GM18867 (cell line): ENCODE data around the gene SOS1.
"Not testable (repeated sequence)": the region's sequence is repeated elsewhere in the genome, so short reads cannot be mapped to it uniquely, and the experiment has no call there.

ENCODE experiments used
- ATAC-seq: cut with Tn5 transposase; IDR thresholded peaks from one replicate; pipeline ENCODE4 v1.9.1; 2021; ENCODE audit warnings: mild to moderate bottlenecking, moderate library complexity; ENCODE audit not compliant: unreplicated experiment

SOS1 gene

DNA sequence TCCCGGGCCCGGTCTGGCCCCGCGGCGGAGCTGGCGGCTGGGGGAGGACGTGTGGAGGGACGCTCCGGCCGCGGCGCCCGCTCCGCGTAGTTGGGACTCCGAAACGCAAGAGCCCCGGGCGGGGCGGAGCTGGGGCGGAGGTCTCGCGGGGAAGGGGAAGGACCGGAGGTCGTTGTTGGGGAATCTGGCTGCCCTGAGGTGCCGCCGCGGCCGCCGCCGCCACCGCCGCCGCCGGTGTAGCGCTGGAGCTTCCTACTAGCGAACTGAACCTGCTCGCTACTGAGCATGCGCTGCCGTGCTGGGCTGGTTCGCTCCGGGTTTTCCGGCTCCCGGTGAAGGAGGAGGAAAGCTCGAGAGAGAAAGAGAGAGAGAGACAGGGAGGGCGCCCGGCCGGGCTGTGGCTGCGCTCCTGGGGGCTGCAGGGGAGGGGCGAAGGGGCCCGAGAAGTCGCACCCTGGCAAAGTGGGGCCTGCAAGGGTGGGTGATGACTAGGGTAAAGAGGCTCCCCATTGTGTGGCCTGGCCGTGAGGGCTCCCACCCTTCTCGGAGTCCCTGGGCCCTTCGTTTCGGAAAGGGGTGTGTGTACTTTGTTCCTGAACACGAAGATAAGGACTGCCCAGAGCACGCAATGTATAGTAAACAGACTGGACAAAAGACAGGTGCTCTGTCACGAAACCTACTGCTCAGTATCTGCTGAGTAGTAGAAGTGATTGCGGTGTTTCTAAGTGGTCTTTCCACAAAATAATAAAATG, at the start of gene SOS1:
TSS of gene SOS1 (minus strand) at position 281 of the 752 bp plus-strand sequence. CDS start 629 bp downstream, outside the sequence.
- peak; percentile 48 for ATAC-seq

DNA sequence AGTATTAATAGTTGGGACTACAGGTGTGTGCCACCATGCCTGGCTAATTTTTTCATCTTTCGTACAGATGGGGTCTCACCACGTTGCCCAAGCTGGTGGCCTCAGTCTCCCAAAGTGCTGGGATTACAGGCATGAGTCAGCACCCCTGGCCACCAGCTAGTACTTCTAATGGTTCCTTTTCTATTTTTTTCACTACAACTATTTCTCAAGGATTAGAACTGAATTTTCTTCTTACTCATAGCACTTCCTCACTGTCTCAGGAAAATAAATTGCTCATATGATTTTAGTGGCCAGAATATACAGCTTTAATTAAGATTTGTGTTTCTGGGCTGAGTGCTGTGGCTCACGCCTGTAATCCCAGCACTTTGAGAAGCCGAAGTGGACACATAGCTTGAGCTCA, 43.2 kb upstream of the SOS1 start:
- ATAC-seq = no peak

GRCh38 chr2:39160982-39161381, 40.1 kb upstream of the SOS1 start:
- no peak for ATAC-seq

DNA sequence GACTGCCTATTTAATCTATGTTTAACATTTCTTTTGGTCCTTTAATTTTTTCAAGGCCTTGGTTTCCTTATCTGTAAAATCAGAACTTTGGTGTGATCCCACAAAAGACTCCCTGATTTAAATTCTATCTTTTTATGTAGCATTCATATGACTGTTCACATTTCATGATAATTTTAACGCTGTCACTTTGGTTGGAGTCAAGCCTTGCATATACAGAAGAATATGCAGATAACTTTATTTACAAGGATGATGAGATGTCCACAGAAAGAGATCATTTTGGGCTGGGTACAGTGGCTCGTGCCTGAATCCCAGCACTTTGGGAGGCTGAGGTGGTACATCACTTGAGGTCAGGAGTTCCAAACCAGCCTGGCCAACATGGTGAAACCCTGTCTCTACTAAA, 38.4 kb upstream of the SOS1 start:
- no peak for ATAC-seq

GRCh38 chr2:39158351-39158750, 37.5 kb upstream of the SOS1 start:
- ATAC-seq = no peak

GRCh38 chr2:39156846-39157245, 36.0 kb upstream of the SOS1 start:
- ATAC-seq = no peak

GRCh38 chr2:39156107-39156506, 35.3 kb upstream of the SOS1 start:
- ATAC-seq = no peak

GRCh38 chr2:39155573-39155972, 34.7 kb upstream of the SOS1 start:
- not testable (repeated sequence) for ATAC-seq

- ATAC-seq = no peak
Measured at GRCh38 chr2:39154944-39155343, 34.1 kb upstream of the SOS1 start.

GRCh38 chr2:39153312-39153711, 32.5 kb upstream of the SOS1 start:
- no peak for ATAC-seq

GRCh38 chr2:39152504-39152903, 31.7 kb upstream of the SOS1 start:
- ATAC-seq = no peak

GRCh38 chr2:39150890-39151497, 30.1 kb upstream of the SOS1 start:
- ATAC-seq = no peak

DNA sequence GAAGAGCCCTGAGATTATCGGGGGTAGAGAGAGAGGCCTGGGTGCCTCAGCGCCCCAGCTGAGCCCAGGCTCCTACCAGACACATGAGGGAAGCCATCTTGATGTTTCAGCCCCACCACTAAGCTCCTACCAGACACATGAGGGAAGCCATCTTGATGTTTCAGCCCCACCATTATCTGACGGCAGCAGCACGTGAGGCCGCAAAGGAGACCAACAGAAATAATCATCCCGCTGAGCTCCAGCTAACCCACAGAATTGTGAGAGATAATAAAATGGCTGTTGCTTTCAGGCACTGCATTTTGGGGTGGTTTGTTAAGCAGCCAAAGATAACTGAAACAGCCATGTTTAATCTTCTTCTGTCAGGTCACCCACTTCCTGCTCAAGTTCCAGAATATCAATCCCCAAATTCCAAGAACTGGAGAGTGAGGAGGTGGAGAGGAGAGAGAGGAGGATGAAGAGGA, 29.3 kb upstream of the SOS1 start:
- no peak for ATAC-seq

- ATAC-seq = no peak
Measured at GRCh38 chr2:39146630-39147029, 25.8 kb upstream of the SOS1 start.

- no peak for ATAC-seq
Measured at GRCh38 chr2:39145906-39146421, 25.1 kb upstream of the SOS1 start.

- ATAC-seq = no peak
Measured at GRCh38 chr2:39144416-39144815, 23.6 kb upstream of the SOS1 start.

GRCh38 chr2:39142904-39143605, 22.2 kb upstream of the SOS1 start:
- ATAC-seq = no peak

DNA sequence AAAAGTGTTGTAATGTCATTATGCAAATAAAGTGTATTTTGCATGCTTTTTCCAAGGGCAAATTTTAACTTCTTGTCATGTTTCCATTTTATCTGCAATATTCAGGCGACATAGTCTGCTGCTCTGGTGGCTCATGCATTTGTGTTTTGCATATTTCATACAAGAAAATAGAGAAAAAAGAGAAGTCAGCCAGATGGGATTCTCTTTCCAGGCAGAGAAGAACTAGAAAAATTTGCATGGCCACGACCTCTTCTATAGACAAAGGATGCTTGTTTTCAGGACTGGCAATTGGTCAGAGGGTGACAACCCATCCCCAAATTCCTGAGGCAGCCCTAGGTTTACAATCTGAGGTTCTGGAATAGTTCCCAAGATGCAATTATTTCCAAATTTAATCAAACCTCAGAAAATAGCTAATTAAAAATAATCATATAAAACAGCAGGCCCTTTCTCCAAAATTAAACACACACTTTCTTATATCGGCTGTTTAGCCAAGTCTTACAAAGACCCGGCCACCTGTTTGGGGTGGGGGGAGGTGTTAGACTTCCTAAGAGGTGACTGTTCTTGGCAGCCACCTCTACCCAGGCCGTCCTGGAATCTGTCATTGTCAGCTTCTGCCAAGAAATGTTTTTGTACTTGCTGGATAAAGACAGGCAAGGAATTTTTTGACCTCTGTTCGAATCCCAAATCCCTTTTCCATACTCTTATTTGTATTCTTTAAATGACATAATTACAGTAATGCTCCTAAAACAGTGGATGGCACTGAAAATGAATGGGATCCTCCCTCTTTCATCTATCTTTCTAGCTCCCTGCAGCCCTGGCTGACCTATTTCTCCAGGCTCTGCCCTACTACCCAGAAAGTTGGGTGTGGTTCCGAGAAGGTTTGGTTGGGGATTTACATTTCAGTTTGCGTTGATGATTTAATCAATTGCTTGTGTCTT, 20.8 kb upstream of the SOS1 start:
- ATAC-seq = no peak

- ATAC-seq = not testable (repeated sequence)
Measured at GRCh38 chr2:39140948-39141333, 20.1 kb upstream of the SOS1 start.

DNA sequence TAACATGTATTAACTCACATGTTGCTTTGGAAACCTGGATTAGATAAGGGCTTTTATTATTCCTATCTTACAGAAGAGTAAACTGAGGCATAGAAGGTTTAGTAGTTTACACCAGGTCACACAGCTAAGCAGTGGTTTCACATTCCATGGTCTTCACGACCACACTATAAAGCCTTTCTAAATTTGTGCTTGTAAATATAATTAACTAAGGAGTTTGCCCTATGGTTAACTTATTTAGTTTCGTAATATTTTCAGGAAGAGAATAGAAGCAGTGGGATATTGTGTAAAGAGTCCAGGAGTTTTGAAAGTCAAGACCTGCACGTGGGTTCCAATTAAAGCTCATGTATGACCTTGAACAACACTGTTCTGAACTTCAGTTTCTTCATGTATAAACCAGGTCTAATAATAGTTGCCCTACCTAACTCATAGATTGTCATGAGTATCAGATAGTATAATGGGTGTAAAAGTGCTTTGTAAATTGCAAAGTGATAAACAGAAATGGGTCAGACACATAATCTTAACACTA, 19.5 kb upstream of the SOS1 start:
- no peak for ATAC-seq
